Astrocyte of the spinal cord (primary cell): ENCODE results near the gene ZNF106.

Experiments used
- DNase-seq: peaks from one replicate; pipeline ENCODE4 v3.0.0; 2011; ENCODE audit warnings: low read depth, low spot score
- H3K4me3 ChIP-seq: 2 replicates; pipeline ENCODE4 v1.5.1; 2011; ENCODE audit warnings: low read depth, mild to moderate bottlenecking, low read length, moderate library complexity
- CTCF ChIP-seq: IDR thresholded peaks from 2 replicates; pipeline ENCODE4 v1.5.1; 2012; ENCODE audit warnings: low read depth, mild to moderate bottlenecking, low read length, inconsistent platforms
- in situ Hi-C: cut with HindIII; loops from 2 replicates; pipeline ENCODE4 v1.10.0; 2017; ENCODE audit warnings: low sequenced_read_pairs

ZNF106 gene

GRCh38 chr15:42498212-42499068 lies 7.5 kb upstream of the ZNF106 start:
- H3K4me3 ChIP-seq: no peak overlapping the region
- in situ Hi-C loops: no loop called here
- no peak for TF ChIP-seq CTCF
- DNase-seq: no peak

- peak within 1 kb of the TSS; percentile 81 for H3K4me3 ChIP-seq
- in situ Hi-C loops: no loop called here
- peak; percentile 96 for DNase-seq
- TF ChIP-seq CTCF: no peak
Observed at GRCh38 chr15:42495361-42496212, 4.6 kb upstream of the ZNF106 start, which contains the start of gene SNAP23. Gene SNAP23 (plus strand): TSS chr15:42495634. CDS start chr15:42511847, 16,213 bp downstream.

GRCh38 chr15:42494998-42495360 lies 4.0 kb upstream of the ZNF106 start:
- no peak for DNase-seq
- peak overlapping the region; percentile 81 for H3K4me3 ChIP-seq
- no peak for TF ChIP-seq CTCF
- in situ Hi-C loops: no loop called here

GRCh38 chr15:42493679-42494078 lies 2.7 kb upstream of the ZNF106 start:
- no peak overlapping the region for H3K4me3 ChIP-seq
- no peak for DNase-seq

GRCh38 chr15:42491539-42492225 lies 741 bp upstream of the ZNF106 start:
- in situ Hi-C loops: no loop called here
- TF ChIP-seq CTCF: no peak
- H3K4me3 ChIP-seq: peak overlapping the region; percentile 98
- DNase-seq: peak; percentile 63

More at GRCh38 chr15:42493679-42494078, 2.7 kb upstream of the ZNF106 start:
- in situ Hi-C loops: no loop called here
- no peak for TF ChIP-seq CTCF

GRCh38 chr15:42490291-42490670 lies 660 bp downstream of the ZNF106 start:
- TF ChIP-seq CTCF: no peak
- in situ Hi-C loops: no loop called here
- peak; percentile 29 for DNase-seq
- H3K4me3 ChIP-seq: peak overlapping the region; percentile 98
